ENCODE results near the gene LAMA5. TPM values are rescaled to one million over a fixed set of nuclear protein-coding genes. Genes with fewer than 3 reads are reported as not detected.

The LAMA5 gene
- total RNA-seq, 1 experiment from 2014 or later, result 81.2 TPM

DNA sequence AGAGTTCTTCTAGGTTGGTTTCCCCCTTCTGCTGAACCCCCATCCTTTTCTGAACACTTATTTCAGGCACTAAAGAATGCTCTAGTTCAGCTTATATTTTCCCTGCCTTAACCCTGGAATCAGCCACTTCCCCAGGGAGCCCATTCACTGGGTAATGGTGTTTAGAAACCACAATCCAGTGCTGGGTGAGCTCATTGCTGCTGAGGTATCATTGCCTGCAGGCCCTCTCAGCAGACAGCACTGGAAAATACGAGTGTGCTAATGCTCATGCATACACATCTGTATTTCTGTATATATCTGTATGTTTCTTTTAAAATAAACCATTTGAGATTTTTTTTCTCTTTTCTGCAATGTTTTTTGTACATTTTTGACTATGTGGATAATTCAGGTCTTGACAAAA lies 101.7 kb downstream of the LAMA5 start:
- DNase-seq (ENCODE audit: low spot score), result no peak

DNA sequence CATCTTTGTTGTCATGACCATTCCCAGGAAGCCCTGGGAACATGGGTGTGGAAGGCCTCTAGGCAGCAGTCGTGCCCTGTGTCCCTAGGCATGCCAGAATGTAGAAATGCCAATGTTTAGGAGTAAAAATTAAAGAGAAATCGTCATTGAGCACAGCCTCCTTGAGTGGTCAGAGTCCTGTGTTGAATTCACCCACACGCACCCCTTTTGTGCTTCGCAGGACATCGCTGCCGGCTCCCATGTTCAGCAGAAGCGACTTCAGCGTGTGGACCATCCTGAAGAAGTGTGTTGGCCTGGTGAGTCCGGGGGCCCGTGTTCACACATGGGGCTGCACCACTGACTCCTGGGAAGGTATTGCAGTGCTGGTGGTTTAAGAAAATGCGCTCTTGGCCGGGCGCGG lies 103.7 kb downstream of the LAMA5 start:
- DNase-seq (ENCODE audit: low spot score), result no peak

DNA sequence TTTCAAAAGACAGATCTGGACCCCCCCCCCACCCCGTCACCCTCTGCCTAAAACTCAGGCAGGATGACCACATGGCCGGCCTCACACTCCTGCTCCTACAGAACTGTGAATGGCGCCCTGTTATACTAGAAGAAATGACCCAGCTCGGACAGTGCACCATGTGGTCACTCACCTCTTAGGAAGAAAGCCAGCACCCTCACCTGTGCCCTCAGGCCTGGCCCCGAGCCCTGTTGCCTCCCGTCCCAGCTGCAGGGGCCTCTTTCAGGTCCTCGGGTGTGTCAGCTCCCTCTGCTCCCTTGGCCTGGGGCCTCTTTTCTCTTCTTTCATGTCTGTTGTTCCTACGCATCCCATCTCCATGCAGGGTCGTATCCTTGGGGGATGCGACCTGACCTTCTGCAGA lies 105.0 kb downstream of the LAMA5 start:
- DNase-seq (ENCODE audit: low spot score), result no peak

GRCh38 chr20:62259294-62259565 lies 107.9 kb downstream of the LAMA5 start:
- no peak for DNase-seq (ENCODE audit: low spot score)

Other genes with a start within 250 kb of the LAMA5 start
- 45.6 and 55.0 TPM in 2 replicates for gene LSM14B, start 244.8 kb downstream of the LAMA5 start, total RNA-seq (2014; rRNA removed; shearing (Covaris generic))
- gene PSMA7, start 223.9 kb downstream of the LAMA5 start, total RNA-seq (2014; rRNA removed; shearing (Covaris generic)), result 837 and 1,013 TPM in 2 replicates
- 8.5 and 11.6 TPM in 2 replicates for gene SS18L1, start 223.5 kb downstream of the LAMA5 start, total RNA-seq (2014; rRNA removed; shearing (Covaris generic))
- gene MTG2, start 184.3 kb downstream of the LAMA5 start, total RNA-seq (2014; rRNA removed; shearing (Covaris generic)), result 14.9 and 16.1 TPM in 2 replicates
- gene HRH3, start 147.0 kb downstream of the LAMA5 start, total RNA-seq (2014; rRNA removed; shearing (Covaris generic)), result not detected in 2 replicates
- 20.1 TPM in 2 replicates for gene OSBPL2, start 128.8 kb downstream of the LAMA5 start, total RNA-seq (2014; rRNA removed; shearing (Covaris generic))
- gene ADRM1, start 64.3 kb downstream of the LAMA5 start, total RNA-seq (2014; rRNA removed; shearing (Covaris generic)), result 329 and 402 TPM in 2 replicates
- gene RPS21, start 19.8 kb upstream of the LAMA5 start, total RNA-seq (2014; rRNA removed; shearing (Covaris generic)), result 2,286 and 2,536 TPM in 2 replicates
- 10.4 and 12.9 TPM in 2 replicates for gene CABLES2, start 40.0 kb upstream of the LAMA5 start, total RNA-seq (2014; rRNA removed; shearing (Covaris generic))
- not detected in 2 replicates for gene RBBP8NL, start 60.2 kb upstream of the LAMA5 start, total RNA-seq (2014; rRNA removed; shearing (Covaris generic))
- 4.7 and 5.5 TPM in 2 replicates for gene GATA5, start 108.7 kb upstream of the LAMA5 start, total RNA-seq (2014; rRNA removed; shearing (Covaris generic))